Astrocyte of the cerebellum (primary cell): ENCODE results near the gene CHAT.

Source experiments
- DNase-seq: peaks from one replicate; pipeline ENCODE4 v3.0.0-alpha.2; 2011; ENCODE audit warnings: low read depth
- H3K4me3 ChIP-seq: 2 replicates; pipeline ENCODE4 v1.5.1; 2011; ENCODE audit warnings: mild to moderate bottlenecking, low read depth, low read length, moderate library complexity
- CTCF ChIP-seq: IDR thresholded peaks from 2 replicates; pipeline ENCODE4 v1.5.1; 2012; ENCODE audit warnings: low read length, low read depth, moderate library complexity, mild to moderate bottlenecking; ENCODE audit errors: missing control alignments
- in situ Hi-C: cut with HindIII; loops from 2 replicates; pipeline ENCODE4 v1.10.0; 2017; ENCODE audit warnings: low sequenced_read_pairs

Gene CHAT

GRCh38 chr10:49688920-49689319 is 75.1 kb downstream of the CHAT start:
- no peak for DNase-seq
- H3K4me3 ChIP-seq: no peak overlapping the region
- TF ChIP-seq CTCF: no peak
- in situ Hi-C loops: no loop called here

- in situ Hi-C loops: loop anchor here (5.0 kb wide), 1 partner anchor 33 kb away; no protein-coding TSS in a partner anchor
- no peak overlapping the region for H3K4me3 ChIP-seq
- no peak for DNase-seq
- TF ChIP-seq CTCF: no peak
Observed at GRCh38 chr10:49689882-49690510, 76.2 kb downstream of the CHAT start.

GRCh38 chr10:49690698-49691356 is 77.0 kb downstream of the CHAT start:
- in situ Hi-C loops: loop anchor here (5.0 kb wide), 1 partner anchor 34 kb away; no protein-coding TSS in a partner anchor
- H3K4me3 ChIP-seq: no peak overlapping the region
- TF ChIP-seq CTCF: no peak
- DNase-seq: no peak

- TF ChIP-seq CTCF: no peak
- in situ Hi-C loops: loop anchor here (5.0 kb wide), 1 partner anchor 34 kb away; no protein-coding TSS in a partner anchor
- no peak overlapping the region for H3K4me3 ChIP-seq
- no peak for DNase-seq
Observed at GRCh38 chr10:49691588-49691987, 77.8 kb downstream of the CHAT start.

GRCh38 chr10:49694466-49694865 is 80.6 kb downstream of the CHAT start:
- TF ChIP-seq CTCF: no peak
- in situ Hi-C loops: loop anchor here (5.0 kb wide), 1 partner anchor 37 kb away; no protein-coding TSS in a partner anchor
- no peak for DNase-seq
- H3K4me3 ChIP-seq: no peak overlapping the region

GRCh38 chr10:49696311-49696710 is 82.5 kb downstream of the CHAT start:
- TF ChIP-seq CTCF: no peak
- in situ Hi-C loops: no loop called here
- no peak overlapping the region for H3K4me3 ChIP-seq
- DNase-seq: no peak
